GM13977 (cell line): ENCODE data around the gene SLAMF9.

Experiments used
- DNase-seq: peaks from one replicate; pipeline ENCODE4 v3.0.0; 2012; ENCODE audit warnings: low spot score
- CTCF ChIP-seq: IDR thresholded peaks from 2 replicates; pipeline ENCODE4 v1.5.1; 2012; ENCODE audit warnings: mild to moderate bottlenecking, control low read depth; ENCODE audit not compliant: insufficient read depth; ENCODE audit errors: extremely low read depth, missing control alignments
- in situ Hi-C: fragments of 300-500 bp; cut with MboI; formaldehyde crosslinking; loops from one replicate; pipeline ENCODE4 v1.12.0; 2022; ENCODE audit warnings: low sequenced_read_pairs, low pct_unique_long_range_greater_than_20kb, mixed read lengths, inconsistent platforms; ENCODE audit not compliant: unreplicated experiment

The SLAMF9 gene

DNA sequence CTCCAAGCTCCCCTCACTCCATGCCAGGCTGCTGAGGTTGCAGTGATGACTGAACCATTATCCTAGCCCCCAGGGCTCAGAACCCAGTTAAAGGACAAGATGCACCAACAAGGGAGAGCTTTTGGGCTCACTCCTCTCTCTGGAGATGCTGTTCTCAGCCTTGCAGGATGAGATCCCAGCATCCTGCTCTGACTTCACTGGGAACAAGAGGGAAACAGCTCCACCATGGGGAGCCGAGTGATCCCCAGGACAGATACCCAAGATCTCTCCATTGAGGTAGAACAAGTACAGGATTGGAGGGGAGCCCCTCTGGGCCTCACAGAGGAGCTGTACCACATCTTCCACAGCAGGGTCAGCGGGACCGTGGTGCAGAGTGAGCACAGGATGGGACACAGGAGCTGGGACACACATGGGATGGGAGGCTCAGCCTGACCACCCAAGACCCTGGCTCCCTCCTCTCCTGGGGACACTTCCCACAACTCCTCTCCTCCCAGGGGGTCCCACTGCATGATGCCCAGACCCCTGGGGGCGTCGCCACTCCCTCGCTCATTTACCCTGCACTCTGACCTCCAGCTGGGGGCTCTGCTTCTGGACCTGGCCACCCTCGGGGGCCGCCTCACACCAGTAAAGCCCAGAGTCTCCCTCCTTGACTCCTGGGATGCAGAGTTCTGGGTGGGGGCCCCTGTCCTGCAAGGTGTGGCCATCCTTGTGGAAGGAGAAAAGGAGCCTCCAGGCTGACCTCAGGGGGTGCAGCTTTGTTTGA lies 18.6 kb upstream of the SLAMF9 start:
- TF ChIP-seq CTCF = no peak
- in situ Hi-C loops = no loop called here
- no peak for DNase-seq

DNA sequence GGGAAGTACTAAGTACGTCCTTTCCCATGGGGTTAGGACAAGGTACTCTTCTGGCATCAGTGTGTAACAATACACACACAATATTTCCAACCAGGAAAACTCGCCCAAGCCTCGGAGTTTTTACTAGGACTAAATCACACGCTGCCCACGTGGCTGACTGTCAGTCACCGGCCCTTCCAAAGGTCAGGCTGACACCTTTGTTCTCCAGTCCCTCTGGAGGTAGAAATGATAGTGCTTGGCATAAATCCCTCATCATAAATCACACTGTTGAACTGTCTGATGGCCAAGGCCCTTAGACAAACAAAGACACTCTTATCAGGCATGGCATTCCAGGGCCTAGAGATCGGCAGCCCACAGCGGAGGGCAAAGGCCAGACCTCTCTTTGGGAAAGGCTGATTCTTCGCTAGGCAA lies 16.9 kb upstream of the SLAMF9 start:
- TF ChIP-seq CTCF = no peak
- no peak for DNase-seq
- in situ Hi-C loops = no loop called here

- no peak for TF ChIP-seq CTCF
- in situ Hi-C loops = no loop called here
- no peak for DNase-seq
These were observed 14.9 kb upstream of the SLAMF9 start for GRCh38 chr1:159968901-159969300.

DNA sequence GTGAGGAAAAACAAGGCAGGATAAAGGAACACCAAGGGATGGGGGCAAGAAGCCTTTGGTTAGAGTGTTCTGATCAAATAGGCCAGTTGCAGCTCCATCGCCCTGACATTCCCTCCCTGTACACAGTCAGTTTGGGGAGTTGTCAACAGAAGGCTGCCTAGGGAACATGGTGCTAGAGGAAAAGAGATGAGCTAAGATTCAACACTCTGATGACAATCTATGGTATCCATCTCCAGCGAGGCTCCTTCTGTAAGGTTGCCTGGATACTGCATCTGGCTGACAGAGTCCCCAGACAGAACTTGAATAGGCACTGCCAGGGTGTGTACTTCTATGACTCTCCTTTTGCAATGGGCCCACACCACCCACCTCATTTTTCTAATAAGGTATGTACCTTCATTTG lies 11.2 kb upstream of the SLAMF9 start:
- in situ Hi-C loops = no loop called here
- TF ChIP-seq CTCF = no peak
- no peak for DNase-seq

DNA sequence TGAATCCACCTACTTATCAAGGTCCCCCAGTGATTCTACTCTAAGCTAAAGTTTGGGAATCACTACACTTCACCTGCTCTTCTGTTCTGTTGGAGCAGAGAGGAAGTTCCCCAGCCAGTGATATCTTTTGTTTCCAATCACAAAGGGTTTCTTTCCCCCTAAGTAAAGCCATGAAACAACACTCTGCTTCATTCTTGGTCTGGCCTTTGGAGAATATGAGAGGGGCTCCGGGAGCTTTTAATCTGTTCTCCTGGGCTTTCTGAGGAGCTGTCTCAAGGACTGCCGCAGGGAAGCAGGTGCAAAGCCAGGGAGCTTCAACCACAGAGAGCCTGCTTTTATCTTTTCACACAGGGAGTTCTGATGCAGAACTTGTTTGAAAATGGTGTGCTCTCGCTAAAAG lies 10.1 kb upstream of the SLAMF9 start:
- DNase-seq = no peak
- no peak for TF ChIP-seq CTCF
- in situ Hi-C loops = no loop called here

DNA sequence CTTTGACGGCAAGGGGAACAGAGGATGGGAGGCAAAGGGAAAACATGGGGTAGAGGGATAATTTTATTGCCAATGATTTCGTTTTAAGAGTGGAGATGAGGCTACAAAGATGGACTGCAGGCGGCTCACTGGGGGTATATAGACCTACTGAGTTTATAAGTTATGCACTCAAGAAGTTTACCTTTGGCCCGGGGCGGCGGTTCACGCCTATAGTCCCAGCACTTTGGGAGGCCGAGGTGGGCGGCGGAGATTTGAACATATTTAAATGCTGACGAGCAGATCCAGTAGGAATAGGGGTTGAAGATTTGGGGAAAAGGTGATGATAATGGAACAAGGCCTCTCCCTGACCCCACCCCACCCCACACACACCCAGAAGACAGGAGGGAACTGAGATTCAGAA lies 8.1 kb upstream of the SLAMF9 start:
- no peak for DNase-seq
- TF ChIP-seq CTCF = no peak
- in situ Hi-C loops = no loop called here

DNA sequence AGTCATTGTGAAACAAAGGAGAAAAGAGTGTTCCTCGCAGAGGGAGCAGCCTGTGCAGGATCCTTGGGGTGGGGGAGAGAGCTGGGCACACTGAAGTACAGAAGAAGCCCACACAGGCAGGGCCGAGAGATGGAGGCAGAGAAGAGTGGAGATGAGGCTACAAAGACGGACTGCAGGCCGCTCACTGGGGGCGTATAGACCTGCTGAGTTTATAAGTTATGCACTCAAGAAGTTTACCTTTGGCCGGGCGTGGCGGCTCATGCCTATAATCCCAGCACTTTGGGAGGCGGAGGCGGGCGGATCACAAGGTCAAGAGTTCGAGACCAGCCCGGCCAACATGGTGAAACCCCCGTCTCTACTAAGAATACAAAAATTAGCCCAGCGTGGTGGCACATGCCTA lies 7.6 kb upstream of the SLAMF9 start:
- no peak for TF ChIP-seq CTCF
- in situ Hi-C loops = no loop called here
- DNase-seq = no peak
